WTC11 (cell line): Measurements from ENCODE around the gene CPHXL2. TPM values are rescaled to one million over a fixed set of nuclear protein-coding genes. Genes with fewer than 3 reads are reported as not detected.

Source experiments
- ATAC-seq: fragments of 200-7000 bp; cut with Tn5 transposase; 2 replicates; pipeline ENCODE4 v1.10.0; 2021; ENCODE audit warnings: mild to moderate bottlenecking, moderate library complexity
- CTCF ChIA-PET: fragments of 300-600 bp; sonication (Branson Sonifier 250); formaldehyde crosslinking; loops from one replicate; lab custom pipeline; 2021; ENCODE audit warnings: antibody characterized with exemption; lab: Charles Lee
- POLR2A ChIA-PET: fragments of 350-600 bp; sonication (Branson Sonifier 250); formaldehyde crosslinking; loops from one replicate; lab custom pipeline; 2021; ENCODE audit warnings: antibody characterized with exemption; lab: Charles Lee
- DNase-seq: peaks from one replicate; pipeline ENCODE4 v3.0.0; 2021; ENCODE audit warnings: low spot score
- H3K27ac Mint-ChIP-seq: 2 replicates; pipeline ENCODE4 v1.8.0; 2021; ENCODE audit warnings: mixed read lengths
- H3K27me3 Mint-ChIP-seq: 2 replicates; pipeline ENCODE4 v1.8.0; 2021; ENCODE audit warnings: low read depth, mild to moderate bottlenecking, moderate library complexity, mixed read lengths
- H3K36me3 Mint-ChIP-seq: 2 replicates; pipeline ENCODE4 v1.8.0; 2021; ENCODE audit warnings: mixed read lengths
- H3K4me1 Mint-ChIP-seq: 2 replicates; pipeline ENCODE4 v1.8.0; 2022; ENCODE audit warnings: mixed read lengths
- H3K4me3 Mint-ChIP-seq: 2 replicates; pipeline ENCODE4 v1.8.0; 2021; ENCODE audit warnings: mild to moderate bottlenecking, moderate library complexity, mixed read lengths
- H3K9me3 Mint-ChIP-seq: 2 replicates; pipeline ENCODE4 v1.8.0; 2021; ENCODE audit warnings: mixed read lengths
- CREM ChIP-seq: sonication (generic); formaldehyde crosslinking; IDR thresholded peaks from 2 replicates; pipeline ENCODE4 v1.8.1; 2022; ENCODE audit warnings: mild to moderate bottlenecking, missing genetic modification reagents, moderate library complexity
- EMX1 ChIP-seq: fragments of 250-450 bp; sonication (Bioruptor Pico); IDR thresholded peaks from 2 replicates; pipeline ENCODE4 v1.8.0; 2021; ENCODE audit warnings: mild to moderate bottlenecking
- ETV6 ChIP-seq: sonication (generic); formaldehyde crosslinking; IDR thresholded peaks from 2 replicates; pipeline ENCODE4 v1.8.1; 2022; ENCODE audit warnings: mild to moderate bottlenecking, missing genetic modification reagents
- FOXK1 ChIP-seq: sonication (generic); formaldehyde crosslinking; IDR thresholded peaks from 2 replicates; pipeline ENCODE4 v1.8.0; 2022; ENCODE audit warnings: mild to moderate bottlenecking, moderate library complexity, missing genetic modification reagents
- MYBL2 ChIP-seq: sonication (generic); formaldehyde crosslinking; IDR thresholded peaks from 2 replicates; pipeline ENCODE4 v1.8.1; 2023; ENCODE audit warnings: mild to moderate bottlenecking, moderate library complexity, missing genetic modification reagents
- NFE2L1 ChIP-seq: sonication (generic); formaldehyde crosslinking; IDR thresholded peaks from 2 replicates; pipeline ENCODE4 v1.8.1; 2023; ENCODE audit warnings: missing genetic modification reagents
- NFYB ChIP-seq: sonication (generic); formaldehyde crosslinking; conservative IDR thresholded peaks from 2 replicates; pipeline ENCODE4 v1.8.0; 2022; ENCODE audit warnings: low read depth, missing genetic modification reagents
- RORB ChIP-seq: fragments of 250-450 bp; sonication (Bioruptor Pico); IDR thresholded peaks from 2 replicates; pipeline ENCODE4 v1.9.0; 2021; ENCODE audit warnings: mild to moderate bottlenecking
- TP53 ChIP-seq: sonication (generic); formaldehyde crosslinking; IDR thresholded peaks from 2 replicates; pipeline ENCODE4 v1.8.1; 2023; ENCODE audit warnings: mild to moderate bottlenecking, missing genetic modification reagents
- total RNA-seq: library from RNA; stranded (reverse); gene quantifications from 3 replicates; pipeline ENCODE4 v1.2.3, GENCODE V29; 2021
- TF ChIP-seq, protein P1 (sequence below): sonication (generic); formaldehyde crosslinking; IDR thresholded peaks from 2 replicates; pipeline ENCODE4 v1.8.1; 2022; ENCODE audit warnings: low read depth, missing genetic modification reagents, borderline replicate concordance
- TF ChIP-seq, protein P2 (sequence below): sonication (generic); formaldehyde crosslinking; IDR thresholded peaks from 2 replicates; pipeline ENCODE4 v1.8.0; 2022; ENCODE audit warnings: mild to moderate bottlenecking, missing genetic modification reagents
- TF ChIP-seq, protein P3 (sequence below): sonication (generic); formaldehyde crosslinking; IDR thresholded peaks from 2 replicates; pipeline ENCODE4 v1.8.0; 2023; ENCODE audit warnings: missing genetic modification reagents, mild to moderate bottlenecking, borderline replicate concordance
- TF ChIP-seq, protein P4 (sequence below): fragments of 250-450 bp; sonication (Bioruptor Pico); IDR thresholded peaks from 2 replicates; pipeline ENCODE4 v1.8.0; 2021; ENCODE audit warnings: mild to moderate bottlenecking
- TF ChIP-seq, protein P5 (sequence below): sonication (generic); formaldehyde crosslinking; IDR thresholded peaks from 2 replicates; pipeline ENCODE4 v1.8.1; 2022; ENCODE audit warnings: low read depth, mild to moderate bottlenecking, moderate library complexity, missing genetic modification reagents, borderline replicate concordance
- TF ChIP-seq, protein P6 (sequence below): sonication (generic); formaldehyde crosslinking; conservative IDR thresholded peaks from 2 replicates; pipeline ENCODE4 v1.8.1; 2023; ENCODE audit warnings: mild to moderate bottlenecking, low read depth, missing genetic modification reagents, moderate library complexity
- TF ChIP-seq, protein P7 (sequence below): sonication (generic); formaldehyde crosslinking; IDR thresholded peaks from 2 replicates; pipeline ENCODE4 v1.8.1; 2022; ENCODE audit warnings: mild to moderate bottlenecking, missing genetic modification reagents, moderate library complexity, borderline replicate concordance
- TF ChIP-seq, protein P8 (sequence below): sonication (generic); formaldehyde crosslinking; IDR thresholded peaks from 2 replicates; pipeline ENCODE4 v1.8.0; 2022; ENCODE audit warnings: missing genetic modification reagents
- TF ChIP-seq, protein P9 (sequence below): fragments of 250-450 bp; sonication (Bioruptor Pico); IDR thresholded peaks from 2 replicates; pipeline ENCODE4 v1.9.0; 2021; ENCODE audit warnings: mild to moderate bottlenecking

Gene CPHXL2
- total RNA-seq, 1 experiment from 2014 or later: not detected

DNA sequence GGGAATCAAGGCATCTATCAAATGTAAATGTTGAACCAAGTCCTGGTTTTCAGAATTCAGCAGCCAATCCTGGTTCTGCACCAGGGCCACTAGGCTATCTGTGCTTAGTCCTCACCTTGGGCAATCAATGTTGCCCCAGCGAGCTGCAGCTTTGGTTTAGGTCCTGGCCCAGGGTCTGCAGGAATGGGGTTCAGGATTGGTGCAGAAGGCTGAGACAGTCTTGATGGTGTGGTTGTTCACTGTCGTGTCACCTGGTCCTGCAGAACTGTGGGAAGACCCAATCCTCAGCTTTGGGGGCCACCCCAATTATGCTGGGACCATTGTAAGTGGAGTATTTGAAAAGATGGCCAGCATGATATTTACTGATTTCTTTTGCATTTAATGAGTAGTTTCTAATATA, 18.6 kb downstream of the CPHXL2 start (continued):
- TF ChIP-seq, protein P1, sequence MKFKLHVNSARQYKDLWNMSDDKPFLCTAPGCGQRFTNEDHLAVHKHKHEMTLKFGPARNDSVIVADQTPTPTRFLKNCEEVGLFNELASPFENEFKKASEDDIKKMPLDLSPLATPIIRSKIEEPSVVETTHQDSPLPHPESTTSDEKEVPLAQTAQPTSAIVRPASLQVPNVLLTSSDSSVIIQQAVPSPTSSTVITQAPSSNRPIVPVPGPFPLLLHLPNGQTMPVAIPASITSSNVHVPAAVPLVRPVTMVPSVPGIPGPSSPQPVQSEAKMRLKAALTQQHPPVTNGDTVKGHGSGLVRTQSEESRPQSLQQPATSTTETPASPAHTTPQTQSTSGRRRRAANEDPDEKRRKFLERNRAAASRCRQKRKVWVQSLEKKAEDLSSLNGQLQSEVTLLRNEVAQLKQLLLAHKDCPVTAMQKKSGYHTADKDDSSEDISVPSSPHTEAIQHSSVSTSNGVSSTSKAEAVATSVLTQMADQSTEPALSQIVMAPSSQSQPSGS (CRISPR knock-in tag): no peak
- TF ChIP-seq, protein P2, sequence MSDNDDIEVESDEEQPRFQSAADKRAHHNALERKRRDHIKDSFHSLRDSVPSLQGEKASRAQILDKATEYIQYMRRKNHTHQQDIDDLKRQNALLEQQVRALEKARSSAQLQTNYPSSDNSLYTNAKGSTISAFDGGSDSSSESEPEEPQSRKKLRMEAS (CRISPR knock-in tag): no peak
- TF ChIP-seq, protein P3, sequence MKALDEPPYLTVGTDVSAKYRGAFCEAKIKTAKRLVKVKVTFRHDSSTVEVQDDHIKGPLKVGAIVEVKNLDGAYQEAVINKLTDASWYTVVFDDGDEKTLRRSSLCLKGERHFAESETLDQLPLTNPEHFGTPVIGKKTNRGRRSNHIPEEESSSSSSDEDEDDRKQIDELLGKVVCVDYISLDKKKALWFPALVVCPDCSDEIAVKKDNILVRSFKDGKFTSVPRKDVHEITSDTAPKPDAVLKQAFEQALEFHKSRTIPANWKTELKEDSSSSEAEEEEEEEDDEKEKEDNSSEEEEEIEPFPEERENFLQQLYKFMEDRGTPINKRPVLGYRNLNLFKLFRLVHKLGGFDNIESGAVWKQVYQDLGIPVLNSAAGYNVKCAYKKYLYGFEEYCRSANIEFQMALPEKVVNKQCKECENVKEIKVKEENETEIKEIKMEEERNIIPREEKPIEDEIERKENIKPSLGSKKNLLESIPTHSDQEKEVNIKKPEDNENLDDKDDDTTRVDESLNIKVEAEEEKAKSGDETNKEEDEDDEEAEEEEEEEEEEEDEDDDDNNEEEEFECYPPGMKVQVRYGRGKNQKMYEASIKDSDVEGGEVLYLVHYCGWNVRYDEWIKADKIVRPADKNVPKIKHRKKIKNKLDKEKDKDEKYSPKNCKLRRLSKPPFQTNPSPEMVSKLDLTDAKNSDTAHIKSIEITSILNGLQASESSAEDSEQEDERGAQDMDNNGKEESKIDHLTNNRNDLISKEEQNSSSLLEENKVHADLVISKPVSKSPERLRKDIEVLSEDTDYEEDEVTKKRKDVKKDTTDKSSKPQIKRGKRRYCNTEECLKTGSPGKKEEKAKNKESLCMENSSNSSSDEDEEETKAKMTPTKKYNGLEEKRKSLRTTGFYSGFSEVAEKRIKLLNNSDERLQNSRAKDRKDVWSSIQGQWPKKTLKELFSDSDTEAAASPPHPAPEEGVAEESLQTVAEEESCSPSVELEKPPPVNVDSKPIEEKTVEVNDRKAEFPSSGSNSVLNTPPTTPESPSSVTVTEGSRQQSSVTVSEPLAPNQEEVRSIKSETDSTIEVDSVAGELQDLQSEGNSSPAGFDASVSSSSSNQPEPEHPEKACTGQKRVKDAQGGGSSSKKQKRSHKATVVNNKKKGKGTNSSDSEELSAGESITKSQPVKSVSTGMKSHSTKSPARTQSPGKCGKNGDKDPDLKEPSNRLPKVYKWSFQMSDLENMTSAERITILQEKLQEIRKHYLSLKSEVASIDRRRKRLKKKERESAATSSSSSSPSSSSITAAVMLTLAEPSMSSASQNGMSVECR (CRISPR knock-in tag): no peak
- no peak for TF ChIP-seq MYBL2 (CRISPR knock-in tag)
- TF ChIP-seq NFE2L1: no peak
- TF ChIP-seq, protein P4, sequence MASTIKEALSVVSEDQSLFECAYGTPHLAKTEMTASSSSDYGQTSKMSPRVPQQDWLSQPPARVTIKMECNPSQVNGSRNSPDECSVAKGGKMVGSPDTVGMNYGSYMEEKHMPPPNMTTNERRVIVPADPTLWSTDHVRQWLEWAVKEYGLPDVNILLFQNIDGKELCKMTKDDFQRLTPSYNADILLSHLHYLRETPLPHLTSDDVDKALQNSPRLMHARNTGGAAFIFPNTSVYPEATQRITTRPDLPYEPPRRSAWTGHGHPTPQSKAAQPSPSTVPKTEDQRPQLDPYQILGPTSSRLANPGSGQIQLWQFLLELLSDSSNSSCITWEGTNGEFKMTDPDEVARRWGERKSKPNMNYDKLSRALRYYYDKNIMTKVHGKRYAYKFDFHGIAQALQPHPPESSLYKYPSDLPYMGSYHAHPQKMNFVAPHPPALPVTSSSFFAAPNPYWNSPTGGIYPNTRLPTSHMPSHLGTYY (CRISPR knock-in tag): no peak
- no peak for TF ChIP-seq NFYB (CRISPR knock-in tag)
- TF ChIP-seq TP53 (CRISPR knock-in tag): no peak

DNA sequence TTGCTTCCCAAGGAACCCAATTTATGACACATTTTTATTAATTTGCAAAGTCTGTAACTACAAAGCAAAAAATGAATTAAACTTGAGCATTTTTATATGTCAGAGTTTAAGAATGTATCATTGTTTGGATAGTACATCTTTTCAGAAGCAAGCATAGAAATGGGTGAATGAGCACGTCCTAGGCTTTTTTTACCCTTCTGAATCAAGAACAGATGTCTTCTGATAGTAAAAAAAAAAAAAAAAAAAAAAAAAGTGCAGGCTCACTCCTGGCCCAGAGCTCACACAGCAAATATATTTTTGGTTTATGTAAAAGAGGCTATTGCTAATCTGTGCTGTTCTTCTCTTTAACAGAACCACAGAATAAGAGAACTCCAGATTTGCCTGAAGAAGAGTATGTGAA, 22.9 kb downstream of the CPHXL2 start:
- TF ChIP-seq, protein P5, sequence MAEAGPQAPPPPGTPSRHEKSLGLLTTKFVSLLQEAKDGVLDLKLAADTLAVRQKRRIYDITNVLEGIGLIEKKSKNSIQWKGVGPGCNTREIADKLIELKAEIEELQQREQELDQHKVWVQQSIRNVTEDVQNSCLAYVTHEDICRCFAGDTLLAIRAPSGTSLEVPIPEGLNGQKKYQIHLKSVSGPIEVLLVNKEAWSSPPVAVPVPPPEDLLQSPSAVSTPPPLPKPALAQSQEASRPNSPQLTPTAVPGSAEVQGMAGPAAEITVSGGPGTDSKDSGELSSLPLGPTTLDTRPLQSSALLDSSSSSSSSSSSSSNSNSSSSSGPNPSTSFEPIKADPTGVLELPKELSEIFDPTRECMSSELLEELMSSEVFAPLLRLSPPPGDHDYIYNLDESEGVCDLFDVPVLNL (CRISPR knock-in tag): no peak
- TF ChIP-seq EMX1 (no peak), RORB (CRISPR knock-in tag) (no peak), FOXK1 (no peak), CREM (CRISPR knock-in tag) (no peak), ETV6 (CRISPR knock-in tag) (no peak), TP53 (CRISPR knock-in tag) (no peak)
- TF ChIP-seq, protein P6, sequence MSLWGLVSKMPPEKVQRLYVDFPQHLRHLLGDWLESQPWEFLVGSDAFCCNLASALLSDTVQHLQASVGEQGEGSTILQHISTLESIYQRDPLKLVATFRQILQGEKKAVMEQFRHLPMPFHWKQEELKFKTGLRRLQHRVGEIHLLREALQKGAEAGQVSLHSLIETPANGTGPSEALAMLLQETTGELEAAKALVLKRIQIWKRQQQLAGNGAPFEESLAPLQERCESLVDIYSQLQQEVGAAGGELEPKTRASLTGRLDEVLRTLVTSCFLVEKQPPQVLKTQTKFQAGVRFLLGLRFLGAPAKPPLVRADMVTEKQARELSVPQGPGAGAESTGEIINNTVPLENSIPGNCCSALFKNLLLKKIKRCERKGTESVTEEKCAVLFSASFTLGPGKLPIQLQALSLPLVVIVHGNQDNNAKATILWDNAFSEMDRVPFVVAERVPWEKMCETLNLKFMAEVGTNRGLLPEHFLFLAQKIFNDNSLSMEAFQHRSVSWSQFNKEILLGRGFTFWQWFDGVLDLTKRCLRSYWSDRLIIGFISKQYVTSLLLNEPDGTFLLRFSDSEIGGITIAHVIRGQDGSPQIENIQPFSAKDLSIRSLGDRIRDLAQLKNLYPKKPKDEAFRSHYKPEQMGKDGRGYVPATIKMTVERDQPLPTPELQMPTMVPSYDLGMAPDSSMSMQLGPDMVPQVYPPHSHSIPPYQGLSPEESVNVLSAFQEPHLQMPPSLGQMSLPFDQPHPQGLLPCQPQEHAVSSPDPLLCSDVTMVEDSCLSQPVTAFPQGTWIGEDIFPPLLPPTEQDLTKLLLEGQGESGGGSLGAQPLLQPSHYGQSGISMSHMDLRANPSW (CRISPR knock-in tag): no peak
- TF ChIP-seq, protein P7, sequence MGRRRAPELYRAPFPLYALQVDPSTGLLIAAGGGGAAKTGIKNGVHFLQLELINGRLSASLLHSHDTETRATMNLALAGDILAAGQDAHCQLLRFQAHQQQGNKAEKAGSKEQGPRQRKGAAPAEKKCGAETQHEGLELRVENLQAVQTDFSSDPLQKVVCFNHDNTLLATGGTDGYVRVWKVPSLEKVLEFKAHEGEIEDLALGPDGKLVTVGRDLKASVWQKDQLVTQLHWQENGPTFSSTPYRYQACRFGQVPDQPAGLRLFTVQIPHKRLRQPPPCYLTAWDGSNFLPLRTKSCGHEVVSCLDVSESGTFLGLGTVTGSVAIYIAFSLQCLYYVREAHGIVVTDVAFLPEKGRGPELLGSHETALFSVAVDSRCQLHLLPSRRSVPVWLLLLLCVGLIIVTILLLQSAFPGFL (CRISPR knock-in tag): no peak
- TF ChIP-seq, protein P4 (CRISPR knock-in tag): no peak
- TF ChIP-seq, protein P8, sequence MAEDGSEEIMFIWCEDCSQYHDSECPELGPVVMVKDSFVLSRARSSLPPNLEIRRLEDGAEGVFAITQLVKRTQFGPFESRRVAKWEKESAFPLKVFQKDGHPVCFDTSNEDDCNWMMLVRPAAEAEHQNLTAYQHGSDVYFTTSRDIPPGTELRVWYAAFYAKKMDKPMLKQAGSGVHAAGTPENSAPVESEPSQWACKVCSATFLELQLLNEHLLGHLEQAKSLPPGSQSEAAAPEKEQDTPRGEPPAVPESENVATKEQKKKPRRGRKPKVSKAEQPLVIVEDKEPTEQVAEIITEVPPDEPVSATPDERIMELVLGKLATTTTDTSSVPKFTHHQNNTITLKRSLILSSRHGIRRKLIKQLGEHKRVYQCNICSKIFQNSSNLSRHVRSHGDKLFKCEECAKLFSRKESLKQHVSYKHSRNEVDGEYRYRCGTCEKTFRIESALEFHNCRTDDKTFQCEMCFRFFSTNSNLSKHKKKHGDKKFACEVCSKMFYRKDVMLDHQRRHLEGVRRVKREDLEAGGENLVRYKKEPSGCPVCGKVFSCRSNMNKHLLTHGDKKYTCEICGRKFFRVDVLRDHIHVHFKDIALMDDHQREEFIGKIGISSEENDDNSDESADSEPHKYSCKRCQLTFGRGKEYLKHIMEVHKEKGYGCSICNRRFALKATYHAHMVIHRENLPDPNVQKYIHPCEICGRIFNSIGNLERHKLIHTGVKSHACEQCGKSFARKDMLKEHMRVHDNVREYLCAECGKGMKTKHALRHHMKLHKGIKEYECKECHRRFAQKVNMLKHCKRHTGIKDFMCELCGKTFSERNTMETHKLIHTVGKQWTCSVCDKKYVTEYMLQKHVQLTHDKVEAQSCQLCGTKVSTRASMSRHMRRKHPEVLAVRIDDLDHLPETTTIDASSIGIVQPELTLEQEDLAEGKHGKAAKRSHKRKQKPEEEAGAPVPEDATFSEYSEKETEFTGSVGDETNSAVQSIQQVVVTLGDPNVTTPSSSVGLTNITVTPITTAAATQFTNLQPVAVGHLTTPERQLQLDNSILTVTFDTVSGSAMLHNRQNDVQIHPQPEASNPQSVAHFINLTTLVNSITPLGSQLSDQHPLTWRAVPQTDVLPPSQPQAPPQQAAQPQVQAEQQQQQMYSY (CRISPR knock-in tag): no peak
- TF ChIP-seq, protein P9, sequence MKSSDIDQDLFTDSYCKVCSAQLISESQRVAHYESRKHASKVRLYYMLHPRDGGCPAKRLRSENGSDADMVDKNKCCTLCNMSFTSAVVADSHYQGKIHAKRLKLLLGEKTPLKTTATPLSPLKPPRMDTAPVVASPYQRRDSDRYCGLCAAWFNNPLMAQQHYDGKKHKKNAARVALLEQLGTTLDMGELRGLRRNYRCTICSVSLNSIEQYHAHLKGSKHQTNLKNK (CRISPR knock-in tag): no peak
- no peak overlapping the region for H3K4me3 Mint-ChIP-seq

More for the DNA sequence above, 22.9 kb downstream of the CPHXL2 start:
- Mint-ChIP-seq H3K27me3 (no peaks in the 10 kb centered on the region), H3K9me3 (no peaks in the 10 kb centered on the region), H3K27ac (no peak overlapping the region), H3K4me1 (peaks cover 18% of the 10 kb centered on the region), H3K36me3 (peaks cover 39% of the 10 kb centered on the region)
- POLR2A ChIA-PET: no interaction called here
- DNase-seq (no peak), ATAC-seq (no peak)
- CTCF ChIA-PET: no interaction called here
